A549 (cell line): ENCODE measurements around the gene MAFG.

ENCODE experiments used
- BHLHE40 ChIP-seq: IDR thresholded peaks from 2 replicates; pipeline ENCODE4 v1.6.1; 2012; ENCODE audit warnings: low read depth, low read length, inconsistent platforms
- CEBPB ChIP-seq, 2 experiments: fragments of >200 bp in 1 of 2; sonication (Bioruptor Twin) in 1 of 2; formaldehyde crosslinking in 1 of 2; IDR thresholded peaks; 2 replicates each; pipeline ENCODE4 v1.6.1; 2012 to 2016
- CTCF ChIP-seq: fragments of >200 bp; sonication (Bioruptor Twin); formaldehyde crosslinking; IDR thresholded peaks from 3 replicates; pipeline ENCODE4 v1.5.1; 2016
- E2F6 ChIP-seq: IDR thresholded peaks from 2 replicates; pipeline ENCODE4 v1.6.1; 2012; ENCODE audit warnings: low read depth, borderline replicate concordance
- MAFK ChIP-seq: fragments of 450-650 bp; IDR thresholded peaks from 2 replicates; pipeline ENCODE4 v1.6.1; 2014; ENCODE audit not compliant: partially characterized antibody
- RNF2 ChIP-seq: fragments of 200-600 bp; sonication (generic); IDR thresholded peaks from 2 replicates; pipeline ENCODE4 v1.6.1; 2016; ENCODE audit warnings: low read depth, mild to moderate bottlenecking, antibody characterized with exemption, moderate library complexity, borderline replicate concordance
- SMC3 ChIP-seq: fragments of >200 bp; sonication (Bioruptor Twin); formaldehyde crosslinking; IDR thresholded peaks from 3 replicates; pipeline ENCODE4 v1.6.1; 2018; ENCODE audit warnings: inconsistent platforms
- USF2 ChIP-seq: fragments of 450-650 bp; IDR thresholded peaks from 2 replicates; pipeline ENCODE4 v1.6.1; 2014; ENCODE audit warnings: antibody characterized with exemption

- no peak for TF ChIP-seq USF2
- no peak for TF ChIP-seq RNF2
- no peak for TF ChIP-seq CTCF
- TF ChIP-seq CEBPB (IDR thresholded peaks at IDR 0.05): no peak
- TF ChIP-seq SMC3: no peak
- TF ChIP-seq MAFK: no peak
- TF ChIP-seq E2F6: no peak
- TF ChIP-seq BHLHE40: no peak
Measured at GRCh38 chr17:81905424-81905875, 22.1 kb downstream of the MAFG start.
